Measurements from ENCODE around the gene YDJC. TPM values are rescaled to one million over a fixed set of nuclear protein-coding genes. Genes with fewer than 3 reads are reported as not detected.
"Not testable (repeated sequence)": the region's sequence is repeated elsewhere in the genome, so short reads cannot be mapped to it uniquely, and the experiment has no call there.

Gene YDJC
- total and polyA plus RNA-seq, 8 donors, result 8.1 to 75.3 (median 38.1) TPM

DNA sequence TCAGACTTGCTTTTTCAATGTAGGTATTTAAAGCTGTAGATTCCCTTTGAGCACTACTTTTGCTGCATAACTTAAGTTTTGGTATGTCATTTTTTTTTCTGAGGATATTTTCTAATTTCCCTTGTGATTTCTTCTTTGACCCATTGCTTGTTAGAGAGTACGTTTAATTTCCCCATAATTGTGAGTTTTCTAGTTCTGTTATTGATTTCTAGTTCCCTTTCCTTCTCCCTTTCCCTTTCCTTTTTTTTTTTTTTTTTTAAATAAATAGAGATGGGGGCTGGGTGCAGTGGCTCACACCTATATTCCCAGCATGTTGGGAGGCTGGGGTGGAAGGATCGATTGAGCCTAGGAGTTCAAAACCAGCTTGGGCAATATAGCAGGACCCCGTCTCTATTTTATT lies 31.5 kb downstream of the YDJC start:
- intact Hi-C loops (cut with DNase I; ENCODE audit: low total_unique reads), result no loop called here
- TF ChIP-seq POLR2AphosphoS5 (IDR thresholded peaks at IDR 0.05), result no peak
- TF ChIP-seq, protein P1, sequence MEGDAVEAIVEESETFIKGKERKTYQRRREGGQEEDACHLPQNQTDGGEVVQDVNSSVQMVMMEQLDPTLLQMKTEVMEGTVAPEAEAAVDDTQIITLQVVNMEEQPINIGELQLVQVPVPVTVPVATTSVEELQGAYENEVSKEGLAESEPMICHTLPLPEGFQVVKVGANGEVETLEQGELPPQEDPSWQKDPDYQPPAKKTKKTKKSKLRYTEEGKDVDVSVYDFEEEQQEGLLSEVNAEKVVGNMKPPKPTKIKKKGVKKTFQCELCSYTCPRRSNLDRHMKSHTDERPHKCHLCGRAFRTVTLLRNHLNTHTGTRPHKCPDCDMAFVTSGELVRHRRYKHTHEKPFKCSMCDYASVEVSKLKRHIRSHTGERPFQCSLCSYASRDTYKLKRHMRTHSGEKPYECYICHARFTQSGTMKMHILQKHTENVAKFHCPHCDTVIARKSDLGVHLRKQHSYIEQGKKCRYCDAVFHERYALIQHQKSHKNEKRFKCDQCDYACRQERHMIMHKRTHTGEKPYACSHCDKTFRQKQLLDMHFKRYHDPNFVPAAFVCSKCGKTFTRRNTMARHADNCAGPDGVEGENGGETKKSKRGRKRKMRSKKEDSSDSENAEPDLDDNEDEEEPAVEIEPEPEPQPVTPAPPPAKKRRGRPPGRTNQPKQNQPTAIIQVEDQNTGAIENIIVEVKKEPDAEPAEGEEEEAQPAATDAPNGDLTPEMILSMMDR (IDR thresholded peaks at IDR 0.05), result no peak
- TF ChIP-seq POLR2A (IDR thresholded peaks at IDR 0.05), result no peak
- WGBS, 5 donors, result 83 to 96% (median 92%) methylated on average over 3 of the region's 3 CpGs

GRCh38 chr22:21596356-21597135 lies 33.3 kb downstream of the YDJC start:
- intact Hi-C loops (cut with DNase I; ENCODE audit: low total_unique reads); H3K27ac ChIP-seq; DNase-seq; H3K4me3 ChIP-seq; H3K9me3 ChIP-seq; H3K27me3 ChIP-seq: not testable (repeated sequence)
- Histone ChIP-seq H3K4me1 (peaks cover 6 to 51% (median 31%) of the 10 kb centered on the region in 4 donors), H3K36me3 (peaks cover 29 to 59% (median 51%) of the 10 kb centered on the region in 4 donors)
- WGBS, 5 donors, result 89 to 98% (median 95%) methylated on average over 13 of the region's 13 CpGs

More for the DNA sequence above, 31.5 kb downstream of the YDJC start:
- no peak for DNase-seq
- peaks cover 23 to 49% (median 43%) of the 10 kb centered on the region in 4 donors for H3K36me3 ChIP-seq
- no peaks in the 10 kb centered on the region for H3K9me3 ChIP-seq
- no peak overlapping the region for H3K27ac ChIP-seq
- H3K4me1 ChIP-seq, result peaks cover 0 to 43% (median 23%) of the 10 kb centered on the region in 4 donors
- H3K27me3 ChIP-seq, result no peaks in the 10 kb centered on the region
- H3K4me3 ChIP-seq, result no peak overlapping the region

GRCh38 chr22:21594865-21595452 lies 34.9 kb downstream of the YDJC start:
- TF ChIP-seq EP300 (IDR thresholded peaks at IDR 0.05) (no peak), POLR2AphosphoS5 (IDR thresholded peaks at IDR 0.05) (no peak), POLR2A (IDR thresholded peaks at IDR 0.05) (no peak)
- TF ChIP-seq, protein P1 (IDR thresholded peaks at IDR 0.05), result no peak
- 57 to 80% (median 68%) methylated on average over 5 of the region's 5 CpGs for WGBS, 5 donors
- intact Hi-C loops (cut with DNase I; ENCODE audit: low total_unique reads), result no loop called here

DNA sequence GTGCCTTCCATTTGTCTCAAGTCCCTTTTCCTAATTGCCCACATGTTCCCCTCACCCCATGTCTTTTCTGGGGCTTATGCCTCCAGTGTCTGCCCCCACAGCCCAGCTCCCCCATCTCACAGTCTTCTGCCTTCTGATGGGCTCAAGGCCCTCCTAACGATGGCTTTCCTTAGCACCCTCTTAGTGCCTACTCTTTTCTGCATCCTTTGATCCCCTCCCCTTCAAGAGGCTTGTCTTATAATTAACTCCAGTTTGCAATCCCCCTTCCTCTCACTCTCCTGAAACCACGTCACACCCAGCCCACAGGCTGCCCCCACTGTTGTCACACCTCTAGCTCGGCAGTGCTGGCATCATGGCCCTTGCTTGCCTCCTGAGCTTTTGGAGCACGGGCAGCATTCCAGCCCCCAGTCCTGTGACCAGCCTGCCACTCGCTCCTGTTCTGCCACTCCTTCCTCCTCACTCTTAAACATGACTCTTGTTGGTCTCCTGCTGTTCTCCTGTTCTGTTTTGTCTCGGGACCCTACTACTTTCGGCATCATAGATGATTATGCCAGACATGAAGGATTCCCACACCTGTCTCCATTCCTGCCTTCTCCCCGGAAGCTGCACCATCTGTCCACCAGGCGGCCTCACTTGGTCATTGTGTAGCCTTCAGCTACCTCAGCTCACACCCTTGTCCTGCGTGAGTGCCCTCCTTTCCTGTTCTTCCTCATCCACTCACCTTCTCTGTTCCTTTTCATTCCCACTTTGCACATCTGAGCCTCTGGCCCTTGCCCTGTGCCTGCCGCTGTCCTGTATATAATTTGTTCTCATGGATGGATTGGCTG lies 36.2 kb downstream of the YDJC start:
- 59 to 66% (median 64%) methylated on average over 11 of the region's 11 CpGs for WGBS, 5 donors
- no peak overlapping the region for H3K27ac ChIP-seq
- H3K4me1 ChIP-seq, result peaks cover 34 to 63% (median 48%) of the 10 kb centered on the region in 4 donors
- intact Hi-C loops (cut with DNase I; ENCODE audit: low total_unique reads), result no loop called here
- peak in 1 of 2 donors; percentile 38 for DNase-seq
- no peaks in the 10 kb centered on the region for H3K9me3 ChIP-seq
- TF ChIP-seq, protein P1 (IDR thresholded peaks at IDR 0.05), result peak in 3 of 7 experiments; percentile 22 to 46 (median 25)
- no peak for TF ChIP-seq POLR2AphosphoS5 (IDR thresholded peaks at IDR 0.05)
- no peak for TF ChIP-seq EP300 (IDR thresholded peaks at IDR 0.05)
- TF ChIP-seq POLR2A (IDR thresholded peaks at IDR 0.05), result no peak
- no peak overlapping the region for H3K4me3 ChIP-seq
- peaks cover 29 to 51% (median 50%) of the 10 kb centered on the region in 4 donors for H3K36me3 ChIP-seq
- H3K27me3 ChIP-seq, result no peaks in the 10 kb centered on the region

More at GRCh38 chr22:21594865-21595452, 34.9 kb downstream of the YDJC start:
- H3K27me3 ChIP-seq, result no peaks in the 10 kb centered on the region
- no peaks in the 10 kb centered on the region for H3K9me3 ChIP-seq
- no peak overlapping the region for H3K4me3 ChIP-seq
- no peak overlapping the region for H3K27ac ChIP-seq
- peaks cover 29 to 59% (median 51%) of the 10 kb centered on the region in 4 donors for H3K36me3 ChIP-seq
- DNase-seq, result no peak
- H3K4me1 ChIP-seq, result peaks cover 22 to 61% (median 45%) of the 10 kb centered on the region in 4 donors
